OCI-LY1 (cell line): ENCODE measurements around the gene LY9.

ENCODE experiments used
- EZH2 ChIP-seq: fragments of 200-600 bp; sonication (generic), shearing (Covaris generic); IDR thresholded peaks from 2 replicates; pipeline ENCODE4 v1.8.0; 2017; ENCODE audit warnings: borderline replicate concordance, mixed run types, mild to moderate bottlenecking, antibody characterized with exemption, low read length, moderate library complexity, mixed read lengths
- TF ChIP-seq, protein P1 (sequence below): fragments of 200-600 bp; sonication (generic), shearing (Covaris generic); IDR thresholded peaks from 2 replicates; pipeline ENCODE4 v1.5.1; 2017; ENCODE audit warnings: mild to moderate bottlenecking, antibody characterized with exemption, low read length, moderate library complexity, mixed read lengths

DNA sequence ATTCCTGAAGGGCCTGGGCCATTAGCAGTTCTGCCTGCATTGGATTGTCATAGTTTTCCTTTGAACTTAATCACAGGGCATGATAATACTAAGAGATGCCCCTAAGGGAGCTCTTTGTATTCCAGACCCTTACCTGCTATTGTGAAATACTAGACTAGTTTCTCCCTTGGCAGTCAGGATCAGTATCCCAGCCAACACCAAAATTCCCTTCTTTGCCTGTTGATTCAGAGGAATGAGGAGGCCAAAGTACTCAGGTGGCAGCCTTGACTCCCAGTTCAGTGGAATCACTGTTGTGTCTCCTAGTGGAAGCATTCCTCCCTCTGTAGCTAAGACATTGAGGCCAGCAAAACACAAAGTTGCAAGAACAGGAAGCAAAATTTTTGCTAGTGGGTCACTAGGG is 36.2 kb upstream of the LY9 start:
- TF ChIP-seq, protein P1, sequence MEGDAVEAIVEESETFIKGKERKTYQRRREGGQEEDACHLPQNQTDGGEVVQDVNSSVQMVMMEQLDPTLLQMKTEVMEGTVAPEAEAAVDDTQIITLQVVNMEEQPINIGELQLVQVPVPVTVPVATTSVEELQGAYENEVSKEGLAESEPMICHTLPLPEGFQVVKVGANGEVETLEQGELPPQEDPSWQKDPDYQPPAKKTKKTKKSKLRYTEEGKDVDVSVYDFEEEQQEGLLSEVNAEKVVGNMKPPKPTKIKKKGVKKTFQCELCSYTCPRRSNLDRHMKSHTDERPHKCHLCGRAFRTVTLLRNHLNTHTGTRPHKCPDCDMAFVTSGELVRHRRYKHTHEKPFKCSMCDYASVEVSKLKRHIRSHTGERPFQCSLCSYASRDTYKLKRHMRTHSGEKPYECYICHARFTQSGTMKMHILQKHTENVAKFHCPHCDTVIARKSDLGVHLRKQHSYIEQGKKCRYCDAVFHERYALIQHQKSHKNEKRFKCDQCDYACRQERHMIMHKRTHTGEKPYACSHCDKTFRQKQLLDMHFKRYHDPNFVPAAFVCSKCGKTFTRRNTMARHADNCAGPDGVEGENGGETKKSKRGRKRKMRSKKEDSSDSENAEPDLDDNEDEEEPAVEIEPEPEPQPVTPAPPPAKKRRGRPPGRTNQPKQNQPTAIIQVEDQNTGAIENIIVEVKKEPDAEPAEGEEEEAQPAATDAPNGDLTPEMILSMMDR, result no peak
- no peak for TF ChIP-seq EZH2
